Measurements from ENCODE around the gene LRRC46. TPM values are rescaled to one million over a fixed set of nuclear protein-coding genes. Genes with fewer than 3 reads are reported as not detected.

The LRRC46 gene
- total and polyA plus RNA-seq, 2 of the 4 experiments (the other 2 are of a cell fraction), result 0.77 TPM; not detected in 1

GRCh38 chr17:47829870-47830269, 1.6 kb upstream of the LRRC46 start:
- no CpG with 5 or more reads among the region's 3 CpGs for WGBS, 2 experiments (ENCODE audit: extremely low coverage in 2 of 2, insufficient read length in 1 of 2)
- in situ Hi-C loops (cut with MboI; ENCODE audit: low sequenced_read_pairs) (no loop called here), intact Hi-C loops (cut with micrococcal nuclease) (no loop called here), dilution Hi-C loops (cut with HindIII; ENCODE audit: low sequenced_read_pairs, unreplicated experiment) (no loop called here)
- no peak overlapping the region for H2AK5ac ChIP-seq (ENCODE audit: low read depth, low read length)
- no peak overlapping the region for H2BK120ac ChIP-seq (ENCODE audit: low read depth, low read length)
- no peak overlapping the region for H4K8ac ChIP-seq (ENCODE audit: low read depth in 2 of 2, low read length in 2 of 2)
- peaks cover 23% of the 10 kb centered on the region for H3K36me3 ChIP-seq (ENCODE audit: control insufficient read depth, insufficient read depth, low read length)
- H3K18ac ChIP-seq (ENCODE audit: low read depth, low read length), result no peak overlapping the region
- TF ChIP-seq MAFK (IDR thresholded peaks at IDR 0.05; ENCODE audit: low read depth, low read length), result peak; percentile 47
- TF ChIP-seq CHD1 (IDR thresholded peaks at IDR 0.05; ENCODE audit: low read depth, low read length), result no peak
- H2AK9ac ChIP-seq (replicated peaks; ENCODE audit: low read depth, low read length, poor library complexity), result no peak overlapping the region
- H2BK20ac ChIP-seq (ENCODE audit: low read depth, low read length), result no peak overlapping the region
- no peak overlapping the region for H3K14ac ChIP-seq (replicated peaks; ENCODE audit: low read depth, low read length)
- H2AFZ ChIP-seq (replicated peaks; ENCODE audit: low read length, poor library complexity), result no peak overlapping the region
- ChIA-PET CTCF (no interaction called here), POLR2A (ENCODE audit: unreplicated experiment) (no interaction called here)
- no peak overlapping the region for H3K23ac ChIP-seq (ENCODE audit: low read depth, low read length)
- DNase-seq (no peak), ATAC-seq (ENCODE audit: low read depth) (no peak)
- H3K4me2 ChIP-seq (ENCODE audit: low read depth, low read length), result no peak overlapping the region
- H2BK15ac ChIP-seq (ENCODE audit: low read depth, low read length), result no peak overlapping the region
- H3K4me3 ChIP-seq (ENCODE audit: insufficient read depth, low read depth, low read length), result no peak overlapping the region
- no peak overlapping the region for H3K56ac ChIP-seq (ENCODE audit: extremely low read depth, insufficient read depth, low read length)
- no peak overlapping the region for H3K9ac ChIP-seq (ENCODE audit: low read depth, low read length)
- H3K4me1 ChIP-seq (ENCODE audit: control insufficient read depth, insufficient read depth, low read length), result peaks cover 6% of the 10 kb centered on the region
- H3K27ac ChIP-seq (ENCODE audit: insufficient read depth, low read length), result no peak overlapping the region
- no peak overlapping the region for H4K5ac ChIP-seq (ENCODE audit: low read depth, low read length)
- no peak overlapping the region for H4K91ac ChIP-seq (ENCODE audit: insufficient read depth, low read depth, low read length)
- H3K4ac ChIP-seq (ENCODE audit: low read depth, low read length), result no peak overlapping the region
- no peaks in the 10 kb centered on the region for H3K27me3 ChIP-seq (ENCODE audit: control insufficient read depth, insufficient read depth, low read length)
- no peak overlapping the region for H2BK5ac ChIP-seq (ENCODE audit: low read depth, low read length, poor library complexity, severe bottlenecking)
- no peaks in the 10 kb centered on the region for H3K9me3 ChIP-seq (ENCODE audit: control insufficient read depth, insufficient read depth, low read length)
- H3K79me1 ChIP-seq (ENCODE audit: low read depth in 1 of 2, low read length in 2 of 2), result peaks cover 17 to 28% of the 10 kb centered on the region in 2 experiments
- H4K20me1 ChIP-seq (ENCODE audit: insufficient read depth, low read length), result peaks cover 3% of the 10 kb centered on the region; the same call in 1 of the 2 replicates
- H3K9me1 ChIP-seq (ENCODE audit: insufficient read depth, low read length), result peaks cover 13% of the 10 kb centered on the region
- no TSS peak for BruUV-seq (replicated peaks)

Data from IMR-90 (cell line).